ENCODE results near the gene SERP2.

SERP2 gene

GRCh38 chr13:44355621-44356020 is 18.0 kb upstream of the SERP2 start:
- DNase-seq (ENCODE audit: low read depth in 2 of 2), result no peak

GRCh38 chr13:44359983-44360375 is 13.6 kb upstream of the SERP2 start:
- DNase-seq (ENCODE audit: low read depth in 2 of 2), result no peak

GRCh38 chr13:44362394-44363040 is 11.1 kb upstream of the SERP2 start:
- DNase-seq (ENCODE audit: low read depth in 2 of 2), result no peak

GRCh38 chr13:44363631-44364344 is 9.8 kb upstream of the SERP2 start:
- DNase-seq (ENCODE audit: low read depth in 2 of 2), result no peak

- DNase-seq (ENCODE audit: low read depth in 2 of 2), result no peak
Measured at GRCh38 chr13:44364345-44365000, 9.2 kb upstream of the SERP2 start.

- DNase-seq (ENCODE audit: low read depth in 2 of 2), result no peak
Measured at GRCh38 chr13:44365008-44365407, 8.6 kb upstream of the SERP2 start.

GRCh38 chr13:44365899-44366298 is 7.7 kb upstream of the SERP2 start:
- no peak for DNase-seq (ENCODE audit: low read depth in 2 of 2)

GRCh38 chr13:44368062-44368591 is 5.5 kb upstream of the SERP2 start:
- DNase-seq (ENCODE audit: low read depth in 2 of 2), result no peak

GRCh38 chr13:44368599-44369368 is 4.8 kb upstream of the SERP2 start:
- DNase-seq (ENCODE audit: low read depth in 2 of 2), result no peak

GRCh38 chr13:44371421-44371820 is 2.2 kb upstream of the SERP2 start:
- no peak for DNase-seq (ENCODE audit: low read depth in 2 of 2)

GRCh38 chr13:44373247-44373600 is 400 bp upstream of the SERP2 start:
- no peak for DNase-seq (ENCODE audit: low read depth in 2 of 2)

- DNase-seq (ENCODE audit: low read depth in 2 of 2), result no peak
Measured at GRCh38 chr13:44374348-44374712, 706 bp downstream of the SERP2 start.

- no peak for DNase-seq (ENCODE audit: low read depth in 2 of 2)
Measured at GRCh38 chr13:44378277-44378676, 4.7 kb downstream of the SERP2 start.

- DNase-seq (ENCODE audit: low read depth in 2 of 2), result no peak
Measured at GRCh38 chr13:44379885-44380284, 6.3 kb downstream of the SERP2 start.

- no peak for DNase-seq (ENCODE audit: low read depth in 2 of 2)
Measured at GRCh38 chr13:44380404-44381165, 7.0 kb downstream of the SERP2 start.

GRCh38 chr13:44382635-44383145 is 9.1 kb downstream of the SERP2 start:
- no peak for DNase-seq (ENCODE audit: low read depth in 2 of 2)

- DNase-seq (ENCODE audit: low read depth in 2 of 2), result no peak
Measured at GRCh38 chr13:44383945-44384344, 10.3 kb downstream of the SERP2 start.

- no peak for DNase-seq (ENCODE audit: low read depth in 2 of 2)
Measured at GRCh38 chr13:44384778-44385177, 11.2 kb downstream of the SERP2 start.

- no peak for DNase-seq (ENCODE audit: low read depth in 2 of 2)
Measured at GRCh38 chr13:44385401-44385800, 11.8 kb downstream of the SERP2 start.

GRCh38 chr13:44385847-44386246 is 12.2 kb downstream of the SERP2 start:
- DNase-seq (ENCODE audit: low read depth in 2 of 2), result no peak

- no peak for DNase-seq (ENCODE audit: low read depth in 2 of 2)
Measured at GRCh38 chr13:44386913-44387556, 13.4 kb downstream of the SERP2 start.
